ENCODE data around the gene CTNNA3. TPM values are rescaled to one million over a fixed set of nuclear protein-coding genes. Genes with fewer than 3 reads are reported as not detected.

Gene CTNNA3
- total and polyA plus RNA-seq, 5 donors from 2014 or later: not detected

- Mint-ChIP-seq H3K27ac (no peak overlapping the region), H3K27me3 (no peaks in the 10 kb centered on the region), H3K9me3 (peaks cover 0 to 15% (median 4%) of the 10 kb centered on the region in 7 donors), H3K4me1 (no peaks in the 10 kb centered on the region), H3K4me3 (no peak overlapping the region), H3K36me3 (no peaks in the 10 kb centered on the region)
- peak in 1 of 3 donors; percentile 0 for DNase-seq
- no peaks in the 10 kb centered on the region for H3K36me3 ChIP-seq (ENCODE audit: control insufficient read depth, insufficient read depth, low read length)
- ATAC-seq (ENCODE audit: low read depth in 2 of 2): no peak
- no peaks in the 10 kb centered on the region for H3K4me1 ChIP-seq (ENCODE audit: control insufficient read depth, insufficient read depth, low read length, poor library complexity, severe bottlenecking)
- no peak overlapping the region for H3K4me3 ChIP-seq (ENCODE audit: low read depth, low read length)
- no peaks in the 10 kb centered on the region for H3K9me3 ChIP-seq (ENCODE audit: control insufficient read depth in 2 of 2, low read length in 2 of 2)
- H3K27me3 ChIP-seq (ENCODE audit: control insufficient read depth, insufficient read depth, low read length): no peaks in the 10 kb centered on the region
- H3K27ac ChIP-seq (ENCODE audit: insufficient read depth, low read length, poor library complexity, severe bottlenecking): no peak overlapping the region
Observed at GRCh38 chr10:66627156-66627555, 1068.8 kb downstream of the CTNNA3 start.

GRCh38 chr10:66625709-66626590, 1070.0 kb downstream of the CTNNA3 start:
- H3K9me3 ChIP-seq (ENCODE audit: control insufficient read depth in 2 of 2, low read length in 2 of 2): no peaks in the 10 kb centered on the region
- Mint-ChIP-seq H3K9me3 (peaks cover 0 to 15% (median 5%) of the 10 kb centered on the region in 7 donors), H3K36me3 (no peaks in the 10 kb centered on the region), H3K27me3 (no peaks in the 10 kb centered on the region), H3K4me1 (no peaks in the 10 kb centered on the region), H3K4me3 (no peak overlapping the region), H3K27ac (no peak overlapping the region)
- H3K4me3 ChIP-seq (ENCODE audit: low read depth, low read length): no peak overlapping the region
- ATAC-seq (ENCODE audit: low read depth in 2 of 2) (no peak), DNase-seq (no peak)
- no peak overlapping the region for H3K27ac ChIP-seq (ENCODE audit: insufficient read depth, low read length, poor library complexity, severe bottlenecking)
- no peaks in the 10 kb centered on the region for H3K36me3 ChIP-seq (ENCODE audit: control insufficient read depth, insufficient read depth, low read length)
- no peaks in the 10 kb centered on the region for H3K27me3 ChIP-seq (ENCODE audit: control insufficient read depth, insufficient read depth, low read length)
- no peaks in the 10 kb centered on the region for H3K4me1 ChIP-seq (ENCODE audit: control insufficient read depth, insufficient read depth, low read length, poor library complexity, severe bottlenecking)

GRCh38 chr10:66622050-66622449, 1073.9 kb downstream of the CTNNA3 start:
- ATAC-seq (ENCODE audit: low read depth in 2 of 2) (no peak), DNase-seq (no peak)
- H3K4me1 ChIP-seq (ENCODE audit: control insufficient read depth, insufficient read depth, low read length, poor library complexity, severe bottlenecking): no peaks in the 10 kb centered on the region
- no peaks in the 10 kb centered on the region for H3K36me3 Mint-ChIP-seq
- H3K9me3 Mint-ChIP-seq: peaks cover 0 to 9% (median 5%) of the 10 kb centered on the region in 7 donors
- peak overlapping the region in 1 of 3 donors; percentile 41 for H3K27ac Mint-ChIP-seq
- H3K4me3 ChIP-seq (ENCODE audit: low read depth, low read length): no peak overlapping the region
- no peaks in the 10 kb centered on the region for H3K4me1 Mint-ChIP-seq
- no peak overlapping the region for H3K27ac ChIP-seq (ENCODE audit: insufficient read depth, low read length, poor library complexity, severe bottlenecking)
- H3K4me3 Mint-ChIP-seq: no peak overlapping the region
- no peaks in the 10 kb centered on the region for H3K27me3 Mint-ChIP-seq
- H3K9me3 ChIP-seq (ENCODE audit: control insufficient read depth in 2 of 2, low read length in 2 of 2): no peaks in the 10 kb centered on the region
- H3K27me3 ChIP-seq (ENCODE audit: control insufficient read depth, insufficient read depth, low read length): no peaks in the 10 kb centered on the region
- H3K36me3 ChIP-seq (ENCODE audit: control insufficient read depth, insufficient read depth, low read length): no peaks in the 10 kb centered on the region

- H3K27ac ChIP-seq (ENCODE audit: insufficient read depth, low read length, poor library complexity, severe bottlenecking): no peak overlapping the region
- no peak overlapping the region for H3K4me3 ChIP-seq (ENCODE audit: low read depth, low read length)
- Mint-ChIP-seq H3K27ac (no peak overlapping the region), H3K4me3 (no peak overlapping the region), H3K36me3 (no peaks in the 10 kb centered on the region), H3K4me1 (no peaks in the 10 kb centered on the region), H3K9me3 (peaks cover 3 to 26% (median 11%) of the 10 kb centered on the region in 7 donors), H3K27me3 (no peaks in the 10 kb centered on the region)
- no peaks in the 10 kb centered on the region for H3K9me3 ChIP-seq (ENCODE audit: control insufficient read depth in 2 of 2, low read length in 2 of 2)
- H3K27me3 ChIP-seq (ENCODE audit: control insufficient read depth, insufficient read depth, low read length): no peaks in the 10 kb centered on the region
- ATAC-seq (ENCODE audit: low read depth in 2 of 2): no peak
- no peaks in the 10 kb centered on the region for H3K4me1 ChIP-seq (ENCODE audit: control insufficient read depth, insufficient read depth, low read length, poor library complexity, severe bottlenecking)
- DNase-seq: no peak
- H3K36me3 ChIP-seq (ENCODE audit: control insufficient read depth, insufficient read depth, low read length): no peaks in the 10 kb centered on the region
Observed at GRCh38 chr10:66604195-66604594, 1091.8 kb downstream of the CTNNA3 start.

GRCh38 chr10:66591865-66592264, 1104.1 kb downstream of the CTNNA3 start:
- no peaks in the 10 kb centered on the region for H3K27me3 Mint-ChIP-seq
- H3K4me1 Mint-ChIP-seq: no peaks in the 10 kb centered on the region
- H3K27me3 ChIP-seq (ENCODE audit: control insufficient read depth, insufficient read depth, low read length): no peaks in the 10 kb centered on the region
- H3K4me1 ChIP-seq (ENCODE audit: control insufficient read depth, insufficient read depth, low read length, poor library complexity, severe bottlenecking): no peaks in the 10 kb centered on the region
- DNase-seq: no peak
- H3K36me3 Mint-ChIP-seq: no peaks in the 10 kb centered on the region
- H3K27ac Mint-ChIP-seq: no peak overlapping the region
- H3K36me3 ChIP-seq (ENCODE audit: control insufficient read depth, insufficient read depth, low read length): no peaks in the 10 kb centered on the region
- H3K9me3 Mint-ChIP-seq: peaks cover 0 to 13% (median 3%) of the 10 kb centered on the region in 7 donors
- ATAC-seq (ENCODE audit: low read depth in 2 of 2): no peak
- H3K4me3 Mint-ChIP-seq: no peak overlapping the region
- peaks cover 0 to 5% of the 10 kb centered on the region in 2 experiments for H3K9me3 ChIP-seq (ENCODE audit: control insufficient read depth in 2 of 2, low read length in 2 of 2)
- no peak overlapping the region for H3K4me3 ChIP-seq (ENCODE audit: low read depth, low read length)
- H3K27ac ChIP-seq (ENCODE audit: insufficient read depth, low read length, poor library complexity, severe bottlenecking): no peak overlapping the region

- Mint-ChIP-seq H3K27ac (no peak overlapping the region), H3K4me1 (no peaks in the 10 kb centered on the region), H3K9me3 (peaks cover 0 to 4% (median 2%) of the 10 kb centered on the region in 7 donors), H3K36me3 (no peaks in the 10 kb centered on the region), H3K4me3 (no peak overlapping the region), H3K27me3 (no peaks in the 10 kb centered on the region)
- H3K27me3 ChIP-seq (ENCODE audit: control insufficient read depth, insufficient read depth, low read length): no peaks in the 10 kb centered on the region
- no peak for ATAC-seq (ENCODE audit: low read depth in 2 of 2)
- no peak for DNase-seq
- H3K9me3 ChIP-seq (ENCODE audit: control insufficient read depth in 2 of 2, low read length in 2 of 2): peaks cover 0 to 5% of the 10 kb centered on the region in 2 experiments
- H3K4me3 ChIP-seq (ENCODE audit: low read depth, low read length): no peak overlapping the region
- no peak overlapping the region for H3K27ac ChIP-seq (ENCODE audit: insufficient read depth, low read length, poor library complexity, severe bottlenecking)
- H3K4me1 ChIP-seq (ENCODE audit: control insufficient read depth, insufficient read depth, low read length, poor library complexity, severe bottlenecking): no peaks in the 10 kb centered on the region
- H3K36me3 ChIP-seq (ENCODE audit: control insufficient read depth, insufficient read depth, low read length): no peaks in the 10 kb centered on the region
Observed at GRCh38 chr10:66587680-66588050, 1108.3 kb downstream of the CTNNA3 start.

GRCh38 chr10:66586897-66587679, 1108.9 kb downstream of the CTNNA3 start:
- Histone ChIP-seq H3K27ac (ENCODE audit: insufficient read depth, low read length, poor library complexity, severe bottlenecking) (no peak overlapping the region), H3K4me3 (ENCODE audit: low read depth, low read length) (no peak overlapping the region), H3K9me3 (ENCODE audit: control insufficient read depth in 2 of 2, low read length in 2 of 2) (peaks cover 0 to 5% of the 10 kb centered on the region in 2 experiments), H3K4me1 (ENCODE audit: control insufficient read depth, insufficient read depth, low read length, poor library complexity, severe bottlenecking) (no peaks in the 10 kb centered on the region), H3K36me3 (ENCODE audit: control insufficient read depth, insufficient read depth, low read length) (no peaks in the 10 kb centered on the region), H3K27me3 (ENCODE audit: control insufficient read depth, insufficient read depth, low read length) (no peaks in the 10 kb centered on the region)
- Mint-ChIP-seq H3K4me1 (no peaks in the 10 kb centered on the region), H3K4me3 (no peak overlapping the region), H3K36me3 (no peaks in the 10 kb centered on the region), H3K27me3 (no peaks in the 10 kb centered on the region), H3K27ac (no peak overlapping the region), H3K9me3 (peaks cover 0 to 4% (median 2%) of the 10 kb centered on the region in 7 donors)
- ATAC-seq (ENCODE audit: low read depth in 2 of 2) (no peak), DNase-seq (no peak)
